HG03135 (cell line): ENCODE results near the gene SELENOO.

Source experiments
- ATAC-seq: cut with Tn5 transposase; IDR thresholded peaks from one replicate; pipeline ENCODE4 v1.9.1; 2021; ENCODE audit warnings: mild to moderate bottlenecking, moderate library complexity; ENCODE audit not compliant: unreplicated experiment

The SELENOO gene

GRCh38 chr22:50216055-50216683 lies 15.4 kb downstream of the SELENOO start:
- no peak for ATAC-seq

- ATAC-seq, result no peak
These were observed 16.1 kb downstream of the SELENOO start for GRCh38 chr22:50216684-50217520.

DNA sequence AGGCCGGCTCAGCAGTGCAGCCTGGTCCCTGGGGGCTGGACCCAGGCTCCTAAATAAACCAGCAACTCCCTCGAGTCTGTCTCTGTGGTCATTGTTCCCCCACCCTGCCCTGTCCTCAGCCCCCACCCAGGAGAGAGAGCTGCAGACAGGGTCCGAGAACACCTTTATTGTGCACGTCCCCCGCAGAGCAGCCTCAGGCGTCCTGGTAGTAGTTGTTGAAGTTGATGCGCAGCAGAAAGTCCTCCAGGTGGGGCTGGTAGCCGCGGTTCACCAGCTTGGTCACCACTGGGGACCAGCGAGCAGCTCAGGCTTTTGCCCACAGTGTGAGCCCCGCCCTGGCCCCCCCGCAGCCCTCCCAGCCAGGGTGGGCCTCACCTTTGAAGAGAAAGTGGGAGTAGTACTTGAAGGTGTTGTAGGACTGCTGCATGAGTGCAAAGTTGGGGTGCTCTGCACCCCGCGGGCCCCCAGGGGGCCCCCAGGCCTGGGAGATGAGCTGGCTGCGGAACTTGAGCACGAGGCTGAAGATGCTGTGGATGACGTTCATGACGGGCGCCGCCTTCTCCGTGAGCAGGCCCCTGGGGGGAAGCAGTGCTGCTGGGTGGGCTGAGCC lies 16.8 kb downstream of the SELENOO start:
- ATAC-seq, result no peak

DNA sequence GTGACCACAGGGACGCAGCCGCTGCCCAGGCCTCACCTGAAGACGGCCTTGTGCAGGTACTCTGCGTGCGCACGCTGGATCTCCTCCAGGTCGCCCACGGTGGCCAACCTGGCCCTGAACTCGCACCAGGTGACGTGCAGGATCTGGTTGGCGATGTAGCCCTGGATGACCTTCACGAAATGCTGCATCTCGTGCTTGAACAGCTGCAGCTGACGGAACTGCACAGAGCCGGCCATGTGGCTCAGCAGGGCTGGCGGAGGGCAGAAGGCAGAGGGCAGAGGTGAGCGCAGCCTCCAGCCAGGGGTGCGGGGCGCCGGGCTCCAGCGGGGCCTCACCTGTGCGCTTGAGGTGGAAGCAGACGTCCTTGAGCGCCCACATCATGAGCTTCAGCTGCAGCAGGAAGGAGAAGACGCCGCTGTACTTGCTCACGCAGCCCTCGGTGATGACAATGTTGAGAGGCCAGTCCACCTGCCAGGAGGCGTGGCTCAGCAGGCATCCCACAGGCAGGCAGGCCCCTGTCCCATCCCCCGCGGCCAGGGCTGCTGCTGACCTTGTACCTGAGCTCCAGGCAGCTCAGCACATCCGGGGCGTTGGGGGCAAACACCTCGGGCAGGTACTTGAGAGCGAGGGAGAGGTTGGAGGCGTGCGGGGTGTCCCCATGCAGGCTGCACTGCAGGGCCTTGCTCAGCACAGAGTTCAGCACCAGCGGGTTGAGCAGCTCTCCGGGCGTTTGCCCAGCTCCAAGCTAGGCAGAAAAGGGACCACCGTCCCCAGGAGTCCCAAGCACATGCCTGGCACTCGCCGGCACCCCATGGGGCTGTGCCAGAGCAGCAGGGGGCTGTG lies 17.6 kb downstream of the SELENOO start:
- ATAC-seq, result no peak

DNA sequence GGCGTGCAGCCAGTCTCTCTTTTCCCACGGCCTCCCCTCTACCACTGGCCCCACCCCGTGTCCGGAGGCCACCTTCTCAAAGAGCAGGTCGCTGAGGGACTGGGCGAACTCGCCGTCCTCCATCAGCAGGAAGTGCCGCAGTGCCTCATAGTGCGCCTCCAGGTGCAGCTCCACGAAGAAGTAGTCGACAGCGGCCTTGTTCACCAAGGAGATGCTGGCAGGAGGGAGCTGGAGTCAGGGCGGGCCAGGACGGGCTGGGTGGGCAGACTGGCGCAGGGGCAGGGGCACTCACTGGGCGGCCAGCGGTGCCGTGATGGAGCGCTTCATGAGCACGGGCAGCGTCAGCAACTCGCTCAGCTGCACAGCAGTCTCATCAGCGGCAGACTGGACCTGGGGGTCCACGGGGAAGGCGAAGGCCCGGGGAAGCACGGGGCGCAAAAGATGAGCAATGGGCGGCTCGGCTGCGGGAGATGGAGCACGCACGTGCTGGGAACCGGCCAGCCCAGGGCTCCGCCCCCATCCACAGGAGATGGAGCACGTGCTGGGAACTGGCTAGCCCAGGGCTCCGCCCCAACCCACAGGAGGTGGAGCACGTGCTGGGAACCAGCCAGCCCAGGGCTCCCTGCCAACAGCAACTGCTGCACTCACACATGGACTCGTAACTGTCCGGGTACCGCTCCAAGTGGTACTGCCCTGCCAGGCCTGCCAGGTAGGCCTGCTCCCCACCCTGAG lies 18.4 kb downstream of the SELENOO start:
- ATAC-seq, result no peak

- ATAC-seq, result no peak
These were observed 19.2 kb downstream of the SELENOO start for GRCh38 chr22:50219800-50220602.

DNA sequence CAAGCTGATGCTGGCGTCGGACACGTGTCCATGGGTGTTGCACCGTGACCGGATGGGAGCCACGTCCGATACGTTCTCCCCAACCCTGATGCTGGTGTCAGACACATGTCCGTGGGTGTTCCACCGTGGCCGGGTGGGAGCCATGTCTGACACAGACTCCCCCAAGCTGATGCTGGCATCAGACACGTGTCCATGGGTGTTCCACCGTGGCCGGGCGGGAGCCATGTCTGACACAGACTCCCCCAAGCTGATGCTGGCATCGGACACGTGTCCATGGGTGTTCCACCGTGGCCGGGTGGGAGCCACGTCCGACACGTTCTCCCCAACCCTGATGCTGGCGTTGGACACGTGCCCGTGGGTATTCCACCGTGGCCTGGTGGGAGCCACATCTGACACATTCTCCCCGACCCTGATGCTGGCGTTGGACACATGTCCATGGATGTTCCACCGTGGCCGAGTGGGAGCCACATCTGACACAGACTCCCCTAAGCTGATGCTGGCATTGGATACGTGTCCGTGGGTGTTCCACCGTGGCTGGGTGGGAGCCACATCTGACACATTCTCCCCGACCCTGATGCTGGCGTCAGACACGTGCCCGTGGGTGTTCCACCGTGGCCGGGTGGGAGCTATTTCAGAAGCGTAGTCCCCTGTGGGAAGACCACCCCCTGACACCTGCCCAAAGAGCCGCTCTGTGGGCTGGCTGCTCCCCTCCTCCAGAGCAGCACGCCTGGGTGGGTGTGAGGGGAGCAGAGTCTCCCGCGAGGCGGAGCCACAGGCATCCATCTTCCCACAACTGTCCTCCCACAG lies 20.0 kb downstream of the SELENOO start:
- no peak for ATAC-seq

- no peak for ATAC-seq
These were observed 20.8 kb downstream of the SELENOO start for GRCh38 chr22:50221410-50222300.

DNA sequence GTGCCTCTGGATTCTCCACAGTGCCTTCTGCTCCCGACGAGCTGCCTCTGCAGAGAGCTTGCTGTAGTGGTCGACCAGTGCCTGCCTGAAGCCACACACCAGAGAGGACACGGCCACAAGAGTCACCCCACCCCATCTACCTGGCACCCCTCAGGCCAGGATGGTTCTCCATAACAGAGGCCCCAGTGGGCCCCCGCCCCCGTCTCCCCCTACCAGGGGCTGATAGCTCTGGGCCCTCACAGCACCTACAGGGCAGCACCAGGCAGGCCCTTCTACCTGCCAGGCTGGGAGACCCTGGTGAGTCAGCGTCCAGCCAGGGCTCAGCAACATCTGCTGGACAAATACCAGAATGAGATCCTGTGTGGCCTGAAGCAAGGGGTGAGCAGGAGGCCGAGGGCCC lies 21.7 kb downstream of the SELENOO start:
- ATAC-seq, result no peak

DNA sequence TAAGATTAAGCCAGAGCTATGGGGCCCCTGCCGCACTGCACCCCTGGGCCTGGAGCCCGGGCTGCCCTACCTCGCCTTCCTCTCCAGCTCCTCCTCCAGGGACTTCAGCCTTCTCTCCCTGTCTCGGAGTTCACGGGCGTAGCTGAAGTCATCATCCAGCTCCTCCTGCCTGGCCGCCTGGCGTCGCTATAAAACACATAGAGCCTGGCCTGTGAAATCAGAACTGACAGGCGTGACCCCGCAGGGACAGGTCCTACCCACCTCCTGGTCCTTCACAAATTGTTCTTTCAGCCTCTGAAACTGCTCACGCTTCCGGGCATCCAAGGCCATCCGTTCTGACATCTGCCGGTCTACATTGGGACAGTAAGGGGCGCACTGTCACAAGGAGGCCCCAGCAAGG lies 23.3 kb downstream of the SELENOO start:
- no peak for ATAC-seq

DNA sequence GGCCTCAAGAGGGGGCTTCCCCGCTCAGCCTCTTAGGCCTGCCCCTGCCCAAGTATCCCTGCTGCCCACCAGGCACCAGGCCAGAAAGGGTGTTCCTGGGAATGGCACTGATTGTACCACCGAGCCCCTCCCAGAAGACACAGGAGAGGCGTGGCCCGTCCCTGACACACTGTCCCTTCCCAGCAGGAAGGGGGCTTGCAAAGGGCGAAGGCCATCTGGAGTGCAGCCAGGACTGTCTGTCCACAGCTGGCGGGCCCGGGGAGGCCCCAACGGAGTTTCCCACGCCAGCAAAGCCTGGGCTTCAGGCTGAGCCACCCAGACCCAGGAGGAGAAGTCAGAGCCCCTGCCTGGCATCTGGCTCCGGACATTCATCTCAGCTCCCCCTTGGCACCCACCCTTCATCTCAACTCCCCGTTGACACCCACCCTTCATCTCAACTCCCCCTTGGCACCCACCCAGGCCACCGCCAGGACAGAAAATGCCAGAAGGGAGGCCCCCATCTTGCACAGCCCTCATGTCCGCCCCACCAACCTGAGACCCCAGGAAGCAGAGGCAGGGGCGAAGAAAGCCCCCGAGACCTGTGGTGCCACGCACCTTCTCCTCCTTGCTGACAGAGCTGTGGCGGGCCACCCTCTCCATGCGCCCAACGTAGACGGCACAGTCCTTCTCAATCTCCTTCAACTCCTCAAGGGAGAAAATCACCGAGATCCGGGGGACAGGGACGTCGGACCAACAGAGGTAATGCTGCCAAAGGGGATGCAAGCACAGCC lies 24.6 kb downstream of the SELENOO start:
- no peak for ATAC-seq

DNA sequence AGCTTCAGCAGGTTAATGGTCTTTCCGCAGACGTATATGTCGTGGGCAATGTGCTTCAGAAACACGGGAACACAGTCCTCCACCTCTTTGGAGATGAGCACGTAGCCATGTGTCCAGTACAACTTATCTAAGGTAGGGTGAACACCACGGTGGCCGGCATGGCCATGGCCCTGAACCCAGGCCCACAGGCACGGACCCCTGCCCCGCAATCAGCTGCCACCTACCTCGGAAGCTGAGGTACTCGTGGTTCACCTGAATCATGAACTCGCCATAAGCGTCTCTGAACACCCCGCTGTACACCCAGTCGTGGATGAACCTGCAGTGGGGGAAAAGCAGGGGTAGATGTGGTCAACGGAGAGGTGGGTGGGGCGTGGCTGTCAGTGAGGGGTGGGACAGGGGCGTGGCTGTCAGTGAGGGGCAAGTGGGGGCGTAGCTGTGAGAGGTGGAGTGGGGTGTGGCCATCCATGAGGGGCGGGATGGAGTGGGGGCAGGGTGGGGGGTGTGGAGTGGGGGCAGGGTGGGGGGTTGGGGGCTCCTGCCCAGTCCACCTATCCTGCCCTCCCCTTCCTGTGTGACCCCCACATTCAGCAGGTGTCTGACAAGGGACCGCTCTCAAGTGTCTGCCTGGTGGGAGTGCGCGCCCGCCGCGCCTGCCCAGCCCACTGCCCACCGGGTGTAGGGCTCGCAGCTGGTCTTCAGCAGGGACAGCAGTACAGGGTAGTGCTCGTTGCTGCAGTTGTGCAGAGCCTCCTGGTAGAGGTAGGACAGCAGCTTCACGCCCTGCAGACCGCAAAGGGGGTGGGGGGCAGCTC lies 25.5 kb downstream of the SELENOO start:
- ATAC-seq, result no peak

DNA sequence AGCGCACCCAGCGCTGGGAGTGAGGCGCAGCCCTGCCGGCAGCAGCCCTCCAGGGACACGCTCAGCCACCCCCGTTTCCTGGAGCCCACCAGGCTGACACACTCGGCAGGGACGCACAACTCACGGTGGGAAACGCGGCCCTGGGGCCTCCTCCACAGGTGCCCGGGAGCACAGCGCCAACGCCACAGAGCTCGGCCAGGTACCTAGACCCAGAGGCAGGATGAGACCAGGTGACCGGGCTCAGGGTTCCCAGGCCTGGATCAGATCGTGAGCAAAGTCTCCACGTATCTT lies 26.0 kb downstream of the SELENOO start:
- no peak for ATAC-seq

DNA sequence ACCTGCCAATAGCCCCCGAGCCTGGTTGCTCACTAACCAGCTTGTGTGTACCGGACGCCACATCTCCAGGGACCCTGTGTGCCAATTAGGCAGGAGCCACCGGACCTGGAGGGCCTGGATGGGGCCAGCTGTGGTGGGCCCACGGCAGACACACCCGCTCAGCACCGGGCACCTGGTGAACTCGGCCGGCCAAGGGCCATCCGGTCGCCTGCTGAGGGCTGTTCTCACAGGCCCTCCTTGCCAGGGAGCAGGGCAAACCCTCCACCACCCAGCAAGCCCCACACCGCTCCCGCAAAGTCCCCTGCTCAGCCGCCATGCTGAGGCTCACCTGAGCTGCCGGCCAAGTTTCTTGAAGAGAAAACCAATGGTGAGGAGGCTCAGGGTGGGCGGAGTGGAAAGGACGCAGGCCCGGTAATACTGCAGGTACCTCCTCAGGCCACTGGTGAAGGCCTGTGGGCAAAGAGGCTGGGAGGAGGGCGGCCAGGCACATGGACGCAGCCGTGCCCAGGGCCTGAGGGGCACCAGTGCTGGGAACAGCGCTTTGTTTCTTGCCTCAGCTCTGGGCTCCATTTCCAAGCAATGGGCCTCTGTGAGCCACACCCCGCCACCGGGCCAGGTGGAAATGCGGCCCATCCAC lies 26.9 kb downstream of the SELENOO start:
- ATAC-seq, result no peak

GRCh38 chr22:50228366-50228765 lies 27.6 kb downstream of the SELENOO start:
- ATAC-seq, result no peak

GRCh38 chr22:50229370-50229769 lies 28.6 kb downstream of the SELENOO start:
- no peak for ATAC-seq
